OCI-LY7 (cell line): ENCODE results near the gene CCDC51.

Experiments used
- CTCF ChIP-seq: fragments of 200-600 bp; sonication (generic); conservative IDR thresholded peaks from 2 replicates; pipeline ENCODE4 v1.5.1; 2014; ENCODE audit warnings: mild to moderate bottlenecking, antibody characterized with exemption, low read length, moderate library complexity, mixed read lengths
- EZH2phosphoT487 ChIP-seq: fragments of 200-600 bp; sonication (generic); IDR thresholded peaks from 2 replicates; pipeline ENCODE4 v1.6.1; 2018; ENCODE audit warnings: low read depth, borderline replicate concordance, mild to moderate bottlenecking, mixed run types, antibody characterized with exemption, low read length, moderate library complexity, mixed read lengths

GRCh38 chr3:48419149-48419548 is 20.8 kb downstream of the CCDC51 start:
- TF ChIP-seq CTCF (no peak), EZH2phosphoT487 (no peak)
